K562 (cell line): ENCODE results near the gene ERFL. TPM values are rescaled to one million over a fixed set of nuclear protein-coding genes. Genes with fewer than 3 reads are reported as not detected.

Source experiments
- CBX1 ChIP-seq: sonication (generic); IDR thresholded peaks from 2 replicates; pipeline ENCODE4 v1.6.1; 2016; ENCODE audit warnings: antibody characterized with exemption, low read depth, mild to moderate bottlenecking
- FOXK2 ChIP-seq, 2 experiments: fragments of 450-650 bp; IDR thresholded peaks in 1 of 2; conservative IDR thresholded peaks in 1 of 2; 2 replicates each; pipeline ENCODE4 v1.6.1; 2016; ENCODE audit warnings: low read depth in 2 of 2, mild to moderate bottlenecking in 1 of 2
- FOXM1 ChIP-seq, 2 experiments: fragments of 450-650 bp in 1 of 2; sonication (generic) in 1 of 2; formaldehyde crosslinking in 1 of 2; IDR thresholded peaks; 2 replicates each; pipeline versions ENCODE4 v1.6.1 to v1.9.0; 2017 to 2022; ENCODE audit warnings: low read depth in 2 of 2, mild to moderate bottlenecking in 2 of 2, missing genetic modification reagents in 1 of 2, moderate library complexity in 1 of 2
- GATAD2B ChIP-seq: fragments of 450-650 bp; IDR thresholded peaks from 2 replicates; pipeline ENCODE4 v1.6.1; 2017; ENCODE audit warnings: mild to moderate bottlenecking, borderline replicate concordance
- MNT ChIP-seq, 2 experiments: fragments of 450-650 bp; conservative IDR thresholded peaks; 2 replicates each; pipeline ENCODE4 v1.6.1; 2017; ENCODE audit warnings: mild to moderate bottlenecking in 2 of 2, moderate library complexity in 2 of 2
- MYC ChIP-seq, 2 experiments: fragments of 250-450 bp in 1 of 2; sonication (Bioruptor Pico) in 1 of 2; IDR thresholded peaks; 2 replicates each; pipeline versions ENCODE4 v1.5.1 to v1.6.1; 2012 to 2021; ENCODE audit warnings: low read depth in 2 of 2, borderline replicate concordance in 1 of 2, improper control_type of control experiment in 1 of 2, low read length in 1 of 2, mild to moderate bottlenecking in 1 of 2, moderate library complexity in 1 of 2
- PPARD ChIP-seq: fragments of 250-450 bp; sonication (Bioruptor Pico); IDR thresholded peaks from 2 replicates; pipeline ENCODE4 v1.8.0; 2022; ENCODE audit warnings: inconsistent platforms, mild to moderate bottlenecking, moderate library complexity
- TFAP4 ChIP-seq: sonication (generic); formaldehyde crosslinking; IDR thresholded peaks from 2 replicates; pipeline ENCODE4 v1.8.0; 2022; ENCODE audit warnings: missing genetic modification reagents, mild to moderate bottlenecking, moderate library complexity, borderline replicate concordance
- USF2 ChIP-seq: sonication (generic); formaldehyde crosslinking; IDR thresholded peaks from 2 replicates; pipeline ENCODE4 v1.5.0; 2020; ENCODE audit warnings: missing genetic modification reagents
- VEZF1 ChIP-seq: fragments of 200-800 bp; sonication (Bioruptor generic); IDR thresholded peaks from 2 replicates; pipeline ENCODE4 v1.6.1; 2017; ENCODE audit warnings: missing genetic modification characterization, missing compliant biosample characterization
- ZBTB17 ChIP-seq: fragments of 450-650 bp; formaldehyde crosslinking; IDR thresholded peaks from 2 replicates; pipeline ENCODE4 v1.4.0; 2020; ENCODE audit warnings: mild to moderate bottlenecking
- ZBTB43 ChIP-seq: sonication (generic); formaldehyde crosslinking; IDR thresholded peaks from 2 replicates; pipeline ENCODE4 v1.8.0; 2023; ENCODE audit warnings: mild to moderate bottlenecking, missing genetic modification reagents
- ZNF551 ChIP-seq: fragments of 250-450 bp; sonication (Bioruptor Pico); IDR thresholded peaks from 2 replicates; pipeline ENCODE4 v1.5.0; 2021; ENCODE audit warnings: mild to moderate bottlenecking, moderate library complexity
- ZNF707 ChIP-seq: fragments of 250-450 bp; sonication (Bioruptor Pico); conservative IDR thresholded peaks from 2 replicates; pipeline ENCODE4 v1.8.0; 2022; ENCODE audit warnings: inconsistent platforms, mild to moderate bottlenecking, moderate library complexity
- ZNF740 ChIP-seq, 3 experiments: fragments of 200-800 bp in 1 of 3; sonication (Bioruptor generic) in 1 of 3; sonication (generic) in 1 of 3; formaldehyde crosslinking in 1 of 3; IDR thresholded peaks; 2 replicates each; pipeline versions ENCODE4 v1.6.1 to v1.8.0; 2016 to 2022; ENCODE audit warnings: mild to moderate bottlenecking in 2 of 3, missing compliant biosample characterization in 2 of 3, missing genetic modification characterization in 2 of 3, missing genetic modification reagents in 1 of 3
- polyA plus RNA-seq, 8 experiments: library from polyadenylated mRNA; depleted of rRNA in 4 of 8; stranded (reverse) in 5 of 8; unstranded in 3 of 8; fragments of >200 nt; fragmentation: Nextera tagmentation in 2 of 8; fragmentation: Illumina TruSeq in 1 of 8; extraction: Ambion mirVana in 2 of 8; extraction: Trizol in 1 of 8; gene quantifications; 2 replicates each; pipeline versions ENCODE4 v1.2.1 to v1.2.3, GENCODE V29; 2011 to 2014; ENCODE audit warnings: inconsistent platforms in 1 of 8, missing spikeins in 1 of 8
- total RNA-seq, 7 experiments: library from RNA; depleted of rRNA in 6 of 7; stranded (reverse); fragments of >200 nt in 6 of 7; fragmentation: Illumina TruSeq in 2 of 7; extraction: Trizol in 2 of 7; gene quantifications; 2 replicates each; pipeline versions ENCODE4 v1.2.1 to v1.2.3, GENCODE V29; 2011 to 2021; ENCODE audit warnings: low replicate concordance in 1 of 7

Gene ERFL
- total and polyA plus RNA-seq, 9 of the 15 experiments (the other 6 are each of a cell fraction or from before 2014, with no cell fraction given) = 0.07 to 0.75 (median 0.32) TPM; not detected in 4

GRCh38 chr19:41928754-41929535 lies 696 bp upstream of the ERFL start (continued):
- TF ChIP-seq ZBTB43 (CRISPR knock-in tag) = 0 out of 2 replicates have a peak, but pooled peaks have one; percentile 77
- peak; percentile 69 to 82 for TF ChIP-seq FOXK2 (conservative IDR thresholded peaks at IDR 0.05 in 1 of 2, IDR thresholded peaks at IDR 0.05 in 1 of 2; ENCODE audit: low read depth in 2 of 2)
- TF ChIP-seq ZNF551 (CRISPR knock-in tag) = no peak
- TF ChIP-seq USF2 (CRISPR knock-in tag) = no peak
- peak; percentile 36 to 74; a peak in 3 of 4 replicates for TF ChIP-seq MNT (conservative IDR thresholded peaks at IDR 0.05)
- TF ChIP-seq MYC (IDR thresholded peaks at IDR 0.05; ENCODE audit: low read depth, low read length) = peak; percentile 38; the same call in 1 of the 2 replicates
- no peak for TF ChIP-seq MYC (CRISPR knock-in tag; IDR thresholded peaks at IDR 0.05; ENCODE audit: borderline replicate concordance, low read depth)
- no peak; the same call in 1 of the 2 replicates for TF ChIP-seq VEZF1
- TF ChIP-seq ZNF740 (CRISPR knock-in tag; IDR thresholded peaks at IDR 0.05) = no peak; the same call in 1 of the 2 replicates
- TF ChIP-seq ZNF740 (tag; IDR thresholded peaks at IDR 0.05) = no peak
- no peak for TF ChIP-seq ZNF707 (CRISPR knock-in tag)
- TF ChIP-seq PPARD = no peak
- no peak for TF ChIP-seq ZBTB17 (CRISPR knock-in tag)
- TF ChIP-seq GATAD2B = no peak
- TF ChIP-seq TFAP4 (CRISPR knock-in tag) = peak; percentile 23; the same call in 1 of the 2 replicates
- peak; percentile 79; the same call in 1 of the 2 replicates for TF ChIP-seq CBX1
- TF ChIP-seq FOXM1 (IDR thresholded peaks at IDR 0.05; ENCODE audit: low read depth) = no peak
- no peak for TF ChIP-seq FOXM1 (CRISPR knock-in tag; IDR thresholded peaks at IDR 0.05; ENCODE audit: low read depth)
